ENCODE measurements around the gene TPPP.
"Not testable (repeated sequence)": the region's sequence is repeated elsewhere in the genome, so short reads cannot be mapped to it uniquely, and the experiment has no call there.

- TF ChIP-seq, protein P1, sequence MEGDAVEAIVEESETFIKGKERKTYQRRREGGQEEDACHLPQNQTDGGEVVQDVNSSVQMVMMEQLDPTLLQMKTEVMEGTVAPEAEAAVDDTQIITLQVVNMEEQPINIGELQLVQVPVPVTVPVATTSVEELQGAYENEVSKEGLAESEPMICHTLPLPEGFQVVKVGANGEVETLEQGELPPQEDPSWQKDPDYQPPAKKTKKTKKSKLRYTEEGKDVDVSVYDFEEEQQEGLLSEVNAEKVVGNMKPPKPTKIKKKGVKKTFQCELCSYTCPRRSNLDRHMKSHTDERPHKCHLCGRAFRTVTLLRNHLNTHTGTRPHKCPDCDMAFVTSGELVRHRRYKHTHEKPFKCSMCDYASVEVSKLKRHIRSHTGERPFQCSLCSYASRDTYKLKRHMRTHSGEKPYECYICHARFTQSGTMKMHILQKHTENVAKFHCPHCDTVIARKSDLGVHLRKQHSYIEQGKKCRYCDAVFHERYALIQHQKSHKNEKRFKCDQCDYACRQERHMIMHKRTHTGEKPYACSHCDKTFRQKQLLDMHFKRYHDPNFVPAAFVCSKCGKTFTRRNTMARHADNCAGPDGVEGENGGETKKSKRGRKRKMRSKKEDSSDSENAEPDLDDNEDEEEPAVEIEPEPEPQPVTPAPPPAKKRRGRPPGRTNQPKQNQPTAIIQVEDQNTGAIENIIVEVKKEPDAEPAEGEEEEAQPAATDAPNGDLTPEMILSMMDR (IDR thresholded peaks at IDR 0.05; ENCODE audit: insufficient read depth, low read length, poor library complexity, severe bottlenecking) = not testable (repeated sequence)
- TF ChIP-seq EZH2phosphoT487 (conservative IDR thresholded peaks at IDR 0.05; ENCODE audit: low read length) = not testable (repeated sequence)
Measured at GRCh38 chr5:695475-695874, 2.3 kb upstream of the TPPP start.
